GM12891 (cell line): Measurements from ENCODE around the gene EFEMP2.
A peak's percentile ranks its signal among the peaks of the same experiment; 100 is the strongest.

Experiments used
- DNase-seq: peaks from one replicate; pipeline ENCODE4 v3.0.0; 2011; ENCODE audit warnings: low spot score; ENCODE audit not compliant: insufficient read length
- FAIRE-seq: peaks from 2 replicates; lab custom pipeline; 2011; peaks lifted over from hg19 to GRCh38; lab: Jason Lieb, UNC
- PAX5 ChIP-seq: IDR thresholded peaks from 2 replicates; pipeline ENCODE4 v1.6.1; 2011; ENCODE audit warnings: low read length, moderate library complexity, mild to moderate bottlenecking; ENCODE audit not compliant: insufficient read depth, severe bottlenecking
- POLR2A ChIP-seq: IDR thresholded peaks from 2 replicates; pipeline ENCODE4 v1.6.1; 2011; ENCODE audit warnings: low read depth, low read length, control low read depth
- POLR2AphosphoS5 ChIP-seq: IDR thresholded peaks from 2 replicates; pipeline ENCODE4 v1.6.1; 2011; ENCODE audit warnings: low read depth, low read length, control low read depth
- POU2F2 ChIP-seq: IDR thresholded peaks from 2 replicates; pipeline ENCODE4 v1.6.1; 2011; ENCODE audit warnings: low read depth, mild to moderate bottlenecking, control low read depth, low read length, moderate library complexity
- SPI1 ChIP-seq: IDR thresholded peaks from 2 replicates; pipeline ENCODE4 v1.6.1; 2011; ENCODE audit warnings: low read depth, low read length, control low read depth
- TAF1 ChIP-seq: IDR thresholded peaks from 2 replicates; pipeline ENCODE4 v1.6.1; 2011; ENCODE audit warnings: low read depth, low read length, control low read depth

The EFEMP2 gene

DNA sequence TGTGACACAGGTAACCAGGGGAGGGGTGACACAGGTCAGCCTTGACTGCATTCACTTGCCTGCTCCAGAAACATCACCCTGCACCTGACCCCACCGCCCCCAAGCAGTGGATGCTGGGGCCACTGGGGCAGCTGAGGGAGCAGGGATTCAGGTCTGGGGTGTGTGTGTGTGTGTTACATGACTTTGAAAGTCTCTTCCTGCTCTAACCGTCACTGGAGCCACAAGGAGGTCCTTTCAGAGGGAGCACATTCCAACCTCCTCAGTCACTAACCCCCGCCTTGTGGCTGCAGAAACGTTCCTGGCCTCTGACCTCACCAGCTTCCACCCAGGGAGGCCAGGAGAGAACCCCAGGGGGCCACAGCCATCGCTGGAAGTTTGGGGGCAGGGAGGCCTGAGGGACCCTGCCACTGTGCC is 30.5 kb upstream of the EFEMP2 start:
- FAIRE-seq, result no peak
- no peak for DNase-seq
- TF ChIP-seq POLR2AphosphoS5 (no peak), PAX5 (no peak), SPI1 (no peak), POLR2A (no peak), POU2F2 (no peak), TAF1 (no peak)

DNA sequence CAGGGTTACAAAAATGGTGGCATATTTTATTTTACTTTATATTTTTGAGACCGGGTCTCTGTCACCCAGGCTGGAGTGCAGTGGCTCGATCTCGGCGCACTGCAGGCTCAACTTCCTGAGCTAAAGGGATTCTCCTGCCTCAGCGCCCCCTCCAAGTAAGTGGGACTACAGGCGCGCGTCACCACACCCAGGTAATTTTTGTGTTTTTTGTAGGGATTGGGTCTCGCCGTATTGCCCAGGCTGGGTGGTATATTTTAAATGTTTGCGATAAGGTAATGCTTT is 28.2 kb upstream of the EFEMP2 start:
- FAIRE-seq, result no peak
- TF ChIP-seq TAF1, result no peak
- TF ChIP-seq SPI1, result no peak
- no peak for TF ChIP-seq POLR2AphosphoS5
- no peak for TF ChIP-seq PAX5
- no peak for TF ChIP-seq POU2F2
- no peak for TF ChIP-seq POLR2A
- DNase-seq, result no peak

DNA sequence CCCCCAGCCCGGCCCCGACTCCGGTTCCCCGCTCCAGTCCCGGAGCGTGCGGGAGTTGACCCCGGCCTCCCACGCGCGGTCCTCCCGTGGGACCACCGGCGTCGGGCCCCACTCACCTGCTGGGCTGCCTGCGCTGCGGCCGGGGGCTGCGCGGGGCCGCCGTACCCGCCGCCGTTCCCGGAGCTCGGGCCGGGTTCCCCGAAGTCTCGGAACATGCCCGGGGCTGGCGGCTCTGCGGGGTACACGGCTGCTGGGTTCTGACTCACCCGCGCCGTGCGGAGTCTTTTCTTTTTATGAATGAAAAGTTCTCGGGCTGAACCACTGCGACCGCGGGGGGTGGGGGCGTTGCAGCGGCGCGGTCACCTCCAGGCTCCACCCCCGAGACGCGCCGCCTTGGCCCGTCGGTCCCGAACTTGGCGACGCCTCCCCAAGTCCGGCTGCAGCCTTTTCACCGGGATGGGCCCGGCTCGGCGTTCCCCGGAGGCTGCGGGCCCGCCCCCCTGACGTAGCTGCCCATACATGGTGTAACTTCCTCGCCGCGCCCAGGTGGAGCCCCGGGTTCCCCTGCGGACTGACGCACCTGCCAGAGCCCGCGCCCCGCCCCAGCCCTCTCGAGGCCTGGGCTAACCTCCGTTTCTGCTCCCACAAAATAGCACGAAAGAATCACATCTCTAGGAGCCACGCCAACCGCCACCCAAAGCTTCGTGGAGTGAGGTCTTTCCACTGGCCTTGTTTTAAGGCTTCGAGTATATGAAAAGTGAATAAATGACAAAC is 27.7 kb upstream of the EFEMP2 start, which contains the start of gene FOSL1:
TSS of gene FOSL1 (minus strand) at position 264 of the 774 bp plus-strand sequence. CDS start at position 215, 49 bp downstream.
- FAIRE-seq, result peak; percentile 78

DNA sequence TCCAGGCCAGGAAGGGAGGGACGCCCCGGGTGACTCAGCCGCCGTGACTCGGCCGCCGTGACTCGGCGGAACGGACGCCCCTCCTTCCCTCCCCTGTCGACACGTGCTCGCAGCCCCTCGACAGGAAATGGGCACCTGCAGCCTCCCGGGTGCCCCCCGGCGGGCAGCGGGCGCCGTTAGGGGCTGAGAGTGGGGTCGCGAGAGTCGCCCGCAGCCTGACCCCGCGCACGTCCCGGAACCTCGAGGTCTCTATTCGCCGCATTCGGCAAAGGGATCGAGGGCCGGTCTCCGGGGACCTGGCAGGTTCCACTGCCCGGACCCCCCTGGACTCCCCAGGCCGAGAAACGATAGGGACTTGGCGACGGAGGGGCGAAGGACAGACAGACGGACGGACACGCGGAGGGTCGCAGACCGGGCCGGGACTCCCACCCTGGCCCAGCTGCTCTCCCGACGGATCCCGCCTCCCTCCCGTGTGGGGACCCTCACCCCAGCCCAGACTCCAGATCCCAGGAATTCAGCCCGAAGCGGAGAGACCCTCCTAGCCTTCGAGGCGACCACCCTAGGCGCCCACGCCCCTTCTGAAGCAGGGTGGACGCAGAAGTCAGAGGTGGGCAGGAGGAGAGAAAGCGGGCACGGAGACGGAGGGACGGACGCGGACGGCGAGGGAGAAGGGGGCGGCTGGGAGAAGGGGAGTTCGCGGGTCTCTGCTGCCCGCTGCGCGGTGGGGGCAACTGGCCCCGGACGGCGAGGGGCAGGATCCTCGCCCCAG is 26.9 kb upstream of the EFEMP2 start:
- TF ChIP-seq PAX5 (no peak), SPI1 (no peak), POU2F2 (no peak)
- DNase-seq (peak; percentile 53), FAIRE-seq (peak; percentile 20)

More for the DNA sequence above, 27.7 kb upstream of the EFEMP2 start, which contains the start of gene FOSL1:
- peak; percentile 89 for DNase-seq
- TF ChIP-seq POLR2AphosphoS5, result 0 out of 2 replicates have a peak, but pooled peaks have one; percentile 31
- TF ChIP-seq PAX5, result no peak
- TF ChIP-seq TAF1, result peak; percentile 56; the same call in 1 of the 2 replicates
- peak; percentile 18; the same call in 1 of the 2 replicates for TF ChIP-seq SPI1
- TF ChIP-seq POLR2A, result peak; percentile 52; the same call in 1 of the 2 replicates
- TF ChIP-seq POU2F2, result no peak

DNA sequence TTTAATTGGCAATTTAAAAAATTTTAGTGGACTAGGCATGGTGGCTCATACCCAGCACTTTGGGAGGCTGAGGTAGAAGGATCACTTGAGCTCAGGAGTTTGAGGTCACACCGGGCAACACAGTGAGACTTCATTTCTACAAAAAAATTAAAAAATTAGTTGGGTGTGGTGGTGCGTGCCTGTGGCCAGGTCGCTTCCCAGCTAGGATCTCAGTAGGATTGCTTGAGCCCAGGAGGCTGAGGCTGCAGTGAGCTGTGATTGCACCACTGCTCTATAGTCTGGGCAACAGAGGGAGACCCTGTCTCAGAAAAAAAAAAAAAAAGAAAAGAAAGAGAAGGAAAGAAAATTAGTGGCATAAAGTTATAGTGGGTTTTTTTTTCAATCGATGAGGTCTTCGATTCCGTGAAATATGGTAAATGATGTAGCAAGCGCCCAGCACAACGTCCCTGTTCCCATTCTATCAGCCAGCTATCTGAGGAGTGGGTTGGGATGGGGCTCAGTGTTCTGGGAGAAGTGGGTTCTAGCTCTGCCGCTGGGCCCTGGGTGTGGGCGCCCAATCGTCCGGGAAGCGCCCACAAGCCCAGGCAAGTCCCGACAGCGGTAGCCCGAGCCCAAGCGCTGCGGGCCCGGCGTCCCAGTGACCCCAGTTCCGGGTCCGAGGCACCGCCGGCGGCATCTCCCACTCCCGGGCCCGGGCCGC is 26.2 kb upstream of the EFEMP2 start:
- TF ChIP-seq POLR2AphosphoS5, result no peak
- TF ChIP-seq PAX5, result no peak
- no peak for TF ChIP-seq TAF1
- TF ChIP-seq SPI1, result no peak
- TF ChIP-seq POU2F2, result no peak
- no peak for TF ChIP-seq POLR2A
- FAIRE-seq (no peak), DNase-seq (no peak)

DNA sequence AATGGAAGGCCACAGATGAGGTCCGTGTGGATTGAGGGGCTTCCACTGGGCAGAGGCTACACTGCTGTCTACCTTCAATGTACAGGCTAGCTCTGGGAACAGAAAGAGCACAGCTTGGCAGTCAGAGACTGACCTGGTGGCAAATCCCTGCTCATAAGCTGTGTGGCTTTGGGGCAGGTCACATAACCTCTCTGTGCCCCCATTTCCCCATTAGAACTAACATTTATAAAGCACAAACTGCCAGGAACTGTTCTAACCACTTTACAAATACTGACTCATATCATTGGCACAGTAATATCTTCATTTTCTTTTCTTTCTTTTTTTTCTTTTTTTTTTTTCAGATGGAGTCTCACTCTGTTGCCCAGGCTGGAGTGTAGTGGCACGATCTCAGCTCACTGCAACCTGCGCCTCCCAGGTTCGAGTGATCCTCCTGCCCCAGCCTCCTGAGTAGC is 24.4 kb upstream of the EFEMP2 start:
- TF ChIP-seq POLR2AphosphoS5 (no peak), POLR2A (no peak), POU2F2 (no peak), TAF1 (no peak), PAX5 (no peak), SPI1 (no peak)
- FAIRE-seq, result no peak
- no peak for DNase-seq

DNA sequence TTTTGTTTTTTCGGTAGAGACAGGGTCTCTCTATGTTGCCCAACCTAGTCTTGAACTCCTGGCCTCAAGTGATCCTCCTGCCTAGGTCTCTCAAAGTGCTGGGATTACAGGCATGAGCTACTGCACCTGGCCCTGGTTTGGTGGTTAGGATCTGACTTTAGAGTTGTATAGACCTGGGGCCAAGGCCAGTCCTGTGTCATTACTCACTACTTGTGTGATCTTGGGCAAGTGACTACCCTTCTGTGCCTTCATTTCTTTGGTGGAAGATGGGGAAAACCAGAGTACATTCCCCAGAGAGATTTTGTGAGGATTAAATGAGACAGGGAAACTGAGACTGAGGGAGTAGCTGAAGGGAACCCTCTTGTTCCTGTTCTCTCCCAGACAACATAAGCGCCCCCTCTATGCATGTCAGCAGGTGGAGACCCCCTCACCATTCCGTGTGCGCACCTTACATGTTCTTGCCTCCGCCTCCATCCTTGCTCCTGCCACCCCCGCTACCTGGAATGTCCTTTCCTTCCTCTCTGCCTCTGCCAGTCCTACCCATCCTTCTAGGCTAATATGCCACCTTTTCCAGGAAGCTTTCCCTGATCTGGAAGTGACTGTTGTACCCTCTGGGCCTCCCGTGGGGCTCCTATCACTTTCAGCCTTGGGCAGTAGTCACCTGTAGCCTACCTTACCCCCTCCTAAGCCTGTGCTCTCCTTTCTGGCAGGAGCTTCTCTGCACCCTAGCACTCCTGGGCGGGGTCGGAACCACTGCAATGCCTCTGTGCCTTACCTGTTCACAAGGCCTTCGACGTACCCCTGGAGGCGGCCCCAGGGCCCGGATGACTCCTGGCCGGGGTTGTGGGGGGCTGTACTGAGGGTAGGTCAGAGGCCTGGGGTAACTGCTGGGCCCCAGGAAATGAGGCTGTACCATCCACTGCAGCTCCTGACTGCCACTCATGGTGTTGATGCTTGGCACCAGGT is 23.7 kb upstream of the EFEMP2 start:
- FAIRE-seq (no peak), DNase-seq (no peak)
- TF ChIP-seq POU2F2, result no peak

DNA sequence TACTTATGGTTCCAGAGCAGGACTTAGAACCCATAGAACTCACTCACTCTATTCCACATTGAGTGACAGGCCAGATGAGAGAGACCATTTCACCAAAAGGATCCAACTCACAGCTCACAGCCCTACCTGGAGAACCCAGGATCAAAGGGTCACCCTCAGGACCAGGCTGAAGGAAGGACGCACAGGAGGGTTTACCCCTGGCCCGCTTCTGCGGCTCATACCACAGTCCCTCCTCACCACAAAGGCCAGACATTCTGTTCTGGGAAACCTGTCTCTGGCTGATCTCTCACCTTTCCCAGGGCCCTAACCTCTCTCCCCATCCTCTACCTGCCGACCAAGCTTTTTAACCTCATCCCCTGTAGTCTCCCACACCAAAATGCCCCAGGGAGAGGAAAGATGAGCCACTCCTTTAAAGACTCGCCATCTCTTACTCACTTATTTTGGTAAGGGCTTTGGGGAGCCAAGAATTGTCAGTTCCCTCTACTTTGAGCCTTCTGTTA is 22.9 kb upstream of the EFEMP2 start:
- FAIRE-seq (no peak), DNase-seq (no peak)
- TF ChIP-seq POU2F2, result no peak
- TF ChIP-seq PAX5, result no peak
- TF ChIP-seq POLR2AphosphoS5, result no peak
- no peak for TF ChIP-seq POLR2A
- no peak for TF ChIP-seq TAF1
- no peak for TF ChIP-seq SPI1
